HepG2 (cell line): Measurements from ENCODE around the gene ZNF248. TPM values are rescaled to one million over a fixed set of nuclear protein-coding genes. Genes with fewer than 3 reads are reported as not detected.

ENCODE experiments used
- ATAC-seq: fragments of 200-7000 bp; cut with Tn5 transposase; 3 replicates; pipeline ENCODE4 v1.9.1; 2020; ENCODE audit warnings: mild to moderate bottlenecking, moderate library complexity
- BruUV-seq: library from RNA; stranded (reverse); fragments of 400-500 nt; replicated peaks from 2 replicates; lab custom pipeline; 2021; lab: Mats Ljungman, UMichigan
- CTCF ChIA-PET: fragments of 300-600 bp; formaldehyde crosslinking; extraction: SDS; loops from one replicate; lab custom pipeline; 2021; ENCODE audit warnings: low total read pairs, inconsistent platforms, low intra/inter-chr PET ratio; lab: Yijun Ruan, JAX
- POLR2A ChIA-PET: fragments of 350-600 bp; sonication (Branson Sonifier 250); formaldehyde crosslinking; loops from one replicate; lab custom pipeline; 2020; ENCODE audit warnings: antibody characterized with exemption, inconsistent platforms; lab: Yijun Ruan, JAX
- DNase-seq: peaks from one replicate; pipeline ENCODE4 v3.0.0-alpha.2; 2015; ENCODE audit warnings: low spot score
- FAIRE-seq: peaks from 3 replicates; lab custom pipeline; 2011; peaks lifted over from hg19 to GRCh38; lab: Jason Lieb, UNC
- H2AFZ ChIP-seq: one replicate; pipeline ENCODE4 v1.6.1; 2011; ENCODE audit warnings: low read length, inconsistent platforms
- H3K27ac ChIP-seq: fragments of 300-600 bp; 3 replicates; pipeline ENCODE4 v1.8.0; 2011; ENCODE audit warnings: mixed run types, mild to moderate bottlenecking, mixed read lengths, low read length, inconsistent platforms; ENCODE audit not compliant: insufficient read depth; ENCODE audit errors: extremely low read length
- H3K27me3 ChIP-seq, 2 experiments: fragments of 200-600 bp in 1 of 2; 2 replicates in 1 of 2; 3 replicates in 1 of 2; pipeline versions ENCODE4 v1.6.0 to v1.8.0; 2011; ENCODE audit warnings: low read length in 2 of 2, mild to moderate bottlenecking in 2 of 2, moderate library complexity in 2 of 2, inconsistent platforms in 1 of 2; ENCODE audit not compliant: insufficient read depth in 2 of 2, control insufficient read depth in 1 of 2
- H3K36me3 ChIP-seq, 2 experiments: fragments of 200-600 bp in 1 of 2; replicated peaks in 1 of 2; 2 replicates in 1 of 2; 3 replicates in 1 of 2; pipeline versions ENCODE4 v1.5.1 to v1.8.0; 2011; ENCODE audit warnings: low read length in 2 of 2, inconsistent platforms in 1 of 2; ENCODE audit not compliant: insufficient read depth in 2 of 2, control insufficient read depth in 1 of 2
- H3K4me1 ChIP-seq: 2 replicates; pipeline ENCODE4 v1.5.1; 2012; ENCODE audit warnings: low read length, inconsistent platforms; ENCODE audit not compliant: insufficient read depth
- H3K4me2 ChIP-seq: 2 replicates; pipeline ENCODE4 v1.6.0; 2011; ENCODE audit warnings: low read depth, low read length, inconsistent platforms
- H3K4me3 ChIP-seq, 3 experiments: fragments of 200-600 bp in 1 of 3; sonication (generic), shearing (Covaris generic) in 1 of 3; replicated peaks in 1 of 3; 2 replicates each; pipeline ENCODE4 v1.5.1; 2011 to 2016; ENCODE audit warnings: low read length in 3 of 3, inconsistent platforms in 2 of 3, low read depth in 2 of 3, mild to moderate bottlenecking in 2 of 3, control low read depth in 1 of 3, mixed read lengths in 1 of 3; ENCODE audit not compliant: insufficient read depth in 1 of 3
- H3K79me2 ChIP-seq: one replicate; pipeline ENCODE4 v1.6.1; 2011; ENCODE audit warnings: low read length, inconsistent platforms; ENCODE audit not compliant: insufficient read depth
- H3K9ac ChIP-seq: 2 replicates; pipeline ENCODE4 v1.6.0; 2011; ENCODE audit warnings: mild to moderate bottlenecking, low read depth, low read length, inconsistent platforms; ENCODE audit not compliant: insufficient read depth
- H3K9me3 ChIP-seq: 2 replicates; pipeline ENCODE4 v1.5.1; 2012; ENCODE audit warnings: mild to moderate bottlenecking, low read length
- H4K20me1 ChIP-seq: 2 replicates; pipeline ENCODE4 v1.6.0; 2011; ENCODE audit warnings: inconsistent platforms, mild to moderate bottlenecking, low read length, moderate library complexity; ENCODE audit not compliant: insufficient read depth
- FOXK2 ChIP-seq: fragments of 450-650 bp; IDR thresholded peaks from 2 replicates; pipeline ENCODE4 v1.6.1; 2016
- FOXP1 ChIP-seq, 2 experiments: fragments of 450-650 bp in 1 of 2; IDR thresholded peaks; 2 replicates each; pipeline ENCODE4 v1.6.1; 2017 to 2018; ENCODE audit warnings: antibody characterized with exemption in 1 of 2
- HNF4A ChIP-seq: sonication (generic); formaldehyde crosslinking; IDR thresholded peaks from 2 replicates; pipeline ENCODE4 v1.4.0; 2020; ENCODE audit warnings: missing genetic modification reagents
- HNF4G ChIP-seq, 2 experiments: sonication (generic) in 1 of 2; formaldehyde crosslinking in 1 of 2; IDR thresholded peaks; 2 replicates each; pipeline versions ENCODE4 v1.4.0 to v1.6.1; 2011 to 2020; ENCODE audit warnings: borderline replicate concordance in 2 of 2, low read depth in 2 of 2, mild to moderate bottlenecking in 2 of 2, low read length in 1 of 2, missing genetic modification reagents in 1 of 2, moderate library complexity in 1 of 2
- MAX ChIP-seq: IDR thresholded peaks from 2 replicates; pipeline ENCODE4 v1.6.1; 2012; ENCODE audit warnings: inconsistent platforms
- NFE2L2 ChIP-seq: fragments of 150-350 bp; IDR thresholded peaks from 2 replicates; pipeline ENCODE4 v1.6.1; 2014; ENCODE audit warnings: low read length
- NFRKB ChIP-seq: fragments of 450-650 bp; IDR thresholded peaks from 2 replicates; pipeline ENCODE4 v1.6.1; 2017
- TOE1 ChIP-seq: sonication (generic); formaldehyde crosslinking; IDR thresholded peaks from 2 replicates; pipeline ENCODE4 v1.4.0; 2020; ENCODE audit warnings: mild to moderate bottlenecking, missing genetic modification reagents
- ZFY ChIP-seq: sonication (generic); formaldehyde crosslinking; IDR thresholded peaks from 2 replicates; pipeline ENCODE4 v1.4.0; 2020; ENCODE audit warnings: missing genetic modification reagents
- ZMAT3 ChIP-seq: sonication (generic); formaldehyde crosslinking; conservative IDR thresholded peaks from 2 replicates; pipeline ENCODE4 v1.7.0; 2021; ENCODE audit warnings: missing genetic modification reagents
- ZMYM4 ChIP-seq: sonication (generic); formaldehyde crosslinking; IDR thresholded peaks from 2 replicates; pipeline ENCODE4 v1.8.1; 2023; ENCODE audit warnings: mild to moderate bottlenecking, missing genetic modification reagents
- ZNF256 ChIP-seq: sonication (generic); formaldehyde crosslinking; conservative IDR thresholded peaks from 2 replicates; pipeline ENCODE4 v1.4.0; 2020; ENCODE audit warnings: missing genetic modification reagents
- ZNF484 ChIP-seq: sonication (generic); formaldehyde crosslinking; IDR thresholded peaks from 2 replicates; pipeline ENCODE4 v1.5.1; 2020; ENCODE audit warnings: mild to moderate bottlenecking, low read depth, missing genetic modification reagents, borderline replicate concordance
- ZNF530 ChIP-seq: sonication (generic); formaldehyde crosslinking; IDR thresholded peaks from 2 replicates; pipeline ENCODE4 v1.5.0; 2020; ENCODE audit warnings: low read depth, mild to moderate bottlenecking, missing genetic modification reagents
- ZNF552 ChIP-seq: sonication (generic); formaldehyde crosslinking; IDR thresholded peaks from 2 replicates; pipeline ENCODE4 v1.9.0; 2022; ENCODE audit warnings: missing genetic modification reagents, mild to moderate bottlenecking, borderline replicate concordance
- ZNF713 ChIP-seq: sonication (generic); formaldehyde crosslinking; IDR thresholded peaks from 2 replicates; pipeline ENCODE4 v1.4.0; 2020; ENCODE audit warnings: mild to moderate bottlenecking, missing genetic modification reagents
- ZNF777 ChIP-seq: sonication (generic); formaldehyde crosslinking; IDR thresholded peaks from 2 replicates; pipeline ENCODE4 v1.4.0; 2020; ENCODE audit warnings: missing genetic modification reagents
- ZNF790 ChIP-seq: sonication (generic); formaldehyde crosslinking; IDR thresholded peaks from 2 replicates; pipeline ENCODE4 v1.8.0; 2022; ENCODE audit warnings: missing genetic modification reagents, mild to moderate bottlenecking, borderline replicate concordance
- WGBS: methylation state at CpG from one replicate; pipeline ENCODE4 v1.1.6; 2017; ENCODE audit warnings: low lambda C conversion rate; 5-methylcytosine and 5-hydroxymethylcytosine counted together
- in situ Hi-C: cut with HindIII; loops from 2 replicates; pipeline ENCODE4 v1.10.0; 2017; ENCODE audit warnings: low pct_unique_long_range_greater_than_20kb; ENCODE audit not compliant: extremely low pct_ligation_motif_present
- intact Hi-C: fragments of 100-400 bp; cut with micrococcal nuclease; formaldehyde crosslinking; loops from one replicate; pipeline ENCODE4 v1.10.0; 2022; ENCODE audit not compliant: unreplicated experiment
- polyA plus RNA-seq, 8 experiments: library from polyadenylated mRNA; depleted of rRNA in 3 of 8; stranded (reverse) in 7 of 8; unstranded in 1 of 8; fragments of >200 nt; fragmentation: Illumina TruSeq in 4 of 8; extraction: Trizol in 4 of 8; gene quantifications; 2 replicates each; pipeline versions ENCODE4 v1.2.1 to v1.2.3, GENCODE V29; 2011 to 2016; ENCODE audit warnings: low read depth in 4 of 8, missing spikeins in 1 of 8, mixed read lengths in 1 of 8; ENCODE audit not compliant: insufficient read depth in 1 of 8
- total RNA-seq, 5 experiments: library from RNA; depleted of rRNA; stranded (reverse); fragments of >200 nt; fragmentation: Illumina TruSeq; extraction: Trizol; gene quantifications; 2 replicates each; pipeline ENCODE4 v1.2.3, GENCODE V29; 2016; ENCODE audit warnings: low read depth in 1 of 5

ZNF248 gene
- total and polyA plus RNA-seq, 2 of the 13 experiments (the other 11 are each of a cell fraction or from before 2014, with no cell fraction given): 12.8 to 13.3 TPM

GRCh38 chr10:37821237-37821636, 36.2 kb downstream of the ZNF248 start:
- Histone ChIP-seq H3K9ac (no peak overlapping the region), H4K20me1 (no peaks in the 10 kb centered on the region), H3K27ac (no peak overlapping the region), H3K9me3 (no peaks in the 10 kb centered on the region), H3K4me3 (no peak overlapping the region), H3K4me2 (0 out of 2 replicates have a peak overlapping the region, but pooled peaks have one; percentile 14), H2AFZ (no peak overlapping the region), H3K4me1 (peaks cover 15% of the 10 kb centered on the region), H3K36me3 (no peaks in the 10 kb centered on the region; a peak in 1 of 5 replicates), H3K79me2 (no peaks in the 10 kb centered on the region), H3K27me3 (no peaks in the 10 kb centered on the region)
- BruUV-seq: no TSS peak
- DNase-seq: peak; percentile 50
- no peak for FAIRE-seq
- peak; percentile 97 for ATAC-seq
- intact Hi-C loops (no loop called here), in situ Hi-C loops (no loop called here)
- CTCF ChIA-PET: no interaction called here
- POLR2A ChIA-PET: interaction anchor here (1.4 kb wide), 1 partner anchor 36 kb away, joined by 3 read pairs; the partner anchor contains the start of gene ZNF248
- WGBS: 67% methylated on average over 3 of the region's 3 CpGs
- TF ChIP-seq ZNF484 (CRISPR knock-in tag) (no peak), FOXP1 (IDR thresholded peaks at IDR 0.05) (no peak), FOXP1 (CRISPR knock-in tag; IDR thresholded peaks at IDR 0.05) (no peak), ZNF790 (CRISPR knock-in tag) (no peak), ZMYM4 (peak; percentile 39; the same call in 1 of the 2 replicates), FOXK2 (no peak), ZMAT3 (CRISPR knock-in tag) (no peak), TOE1 (CRISPR knock-in tag) (no peak), ZNF552 (CRISPR knock-in tag) (no peak), NFRKB (no peak), ZNF713 (no peak), NFE2L2 (no peak), ZNF777 (CRISPR knock-in tag) (0 out of 2 replicates have a peak, but pooled peaks have one; percentile 24), ZNF530 (CRISPR knock-in tag) (no peak), ZFY (CRISPR knock-in tag) (0 out of 2 replicates have a peak, but pooled peaks have one; percentile 14), ZNF256 (CRISPR knock-in tag) (no peak), MAX (peak; percentile 28; the same call in 1 of the 2 replicates), HNF4A (CRISPR knock-in tag) (peak; percentile 75), HNF4G (IDR thresholded peaks at IDR 0.05; ENCODE audit: borderline replicate concordance, low read depth, low read length) (peak; percentile 51), HNF4G (CRISPR knock-in tag; IDR thresholded peaks at IDR 0.05; ENCODE audit: borderline replicate concordance, low read depth) (no peak)
